ENCODE measurements around the gene COL10A1. TPM values are rescaled to one million over a fixed set of nuclear protein-coding genes. Genes with fewer than 3 reads are reported as not detected.

COL10A1 gene
- total and polyA plus RNA-seq, 2 experiments from 2014 or later, result 0.28 to 0.31 TPM

DNA sequence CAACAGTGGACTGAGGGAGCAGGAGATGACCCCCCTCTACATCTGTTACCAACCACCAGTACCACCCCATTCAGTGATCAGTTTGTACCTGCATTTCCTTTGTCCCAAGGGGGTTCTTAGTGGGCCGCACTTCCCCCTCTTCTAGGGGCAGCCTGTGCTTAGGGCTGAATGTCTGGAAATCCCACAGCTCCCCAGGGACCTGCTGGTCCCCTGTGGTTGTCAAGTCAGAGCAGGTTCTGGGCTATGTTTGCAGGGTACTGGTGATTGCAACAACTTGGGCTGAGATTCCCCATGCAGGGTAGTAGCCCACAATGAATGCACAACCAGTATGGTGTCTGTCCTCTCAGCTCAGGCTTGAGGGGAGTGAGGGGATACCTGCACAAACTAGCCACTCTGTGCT lies 39.7 kb upstream of the COL10A1 start:
- Mint-ChIP-seq H3K9me3 (0 out of 3 replicates have a peak, but pooled peaks cover 3% of the 10 kb centered on the region), H3K4me1 (no peaks in the 10 kb centered on the region), H3K36me3 (ENCODE audit: low read depth) (peaks cover 14% of the 10 kb centered on the region), H3K4me3 (no peak overlapping the region), H3K27me3 (ENCODE audit: insufficient read depth, low read depth, poor library complexity) (peaks cover 2% of the 10 kb centered on the region), H3K27ac (no peak overlapping the region; the same call in 1 of the 2 replicates)
- Histone ChIP-seq H2AFZ (no peak overlapping the region), H3K4me1 (ENCODE audit: insufficient read depth) (no peaks in the 10 kb centered on the region), H3K4me2 (no peak overlapping the region), H4K20me1 (replicated peaks; ENCODE audit: insufficient read depth) (no peaks in the 10 kb centered on the region), H3K79me2 (replicated peaks; ENCODE audit: insufficient read depth) (peaks cover 21% of the 10 kb centered on the region), H3F3A (replicated peaks; ENCODE audit: low read depth) (no peaks in the 10 kb centered on the region), H3K36me3 (ENCODE audit: insufficient read depth) (0 out of 2 replicates have a peak, but pooled peaks cover under 1% of the 10 kb centered on the region), H3K27ac (ENCODE audit: low read depth) (no peak overlapping the region), H3K4me3 (no peak overlapping the region), H3K27me3 (ENCODE audit: insufficient read depth) (no peaks in the 10 kb centered on the region), H3K9me2 (ENCODE audit: insufficient read depth) (no peaks in the 10 kb centered on the region; the same call in 1 of the 2 replicates)
- DNase-seq (ENCODE audit: low spot score) (no peak), ATAC-seq (no peak)
- TF ChIP-seq, protein P1, sequence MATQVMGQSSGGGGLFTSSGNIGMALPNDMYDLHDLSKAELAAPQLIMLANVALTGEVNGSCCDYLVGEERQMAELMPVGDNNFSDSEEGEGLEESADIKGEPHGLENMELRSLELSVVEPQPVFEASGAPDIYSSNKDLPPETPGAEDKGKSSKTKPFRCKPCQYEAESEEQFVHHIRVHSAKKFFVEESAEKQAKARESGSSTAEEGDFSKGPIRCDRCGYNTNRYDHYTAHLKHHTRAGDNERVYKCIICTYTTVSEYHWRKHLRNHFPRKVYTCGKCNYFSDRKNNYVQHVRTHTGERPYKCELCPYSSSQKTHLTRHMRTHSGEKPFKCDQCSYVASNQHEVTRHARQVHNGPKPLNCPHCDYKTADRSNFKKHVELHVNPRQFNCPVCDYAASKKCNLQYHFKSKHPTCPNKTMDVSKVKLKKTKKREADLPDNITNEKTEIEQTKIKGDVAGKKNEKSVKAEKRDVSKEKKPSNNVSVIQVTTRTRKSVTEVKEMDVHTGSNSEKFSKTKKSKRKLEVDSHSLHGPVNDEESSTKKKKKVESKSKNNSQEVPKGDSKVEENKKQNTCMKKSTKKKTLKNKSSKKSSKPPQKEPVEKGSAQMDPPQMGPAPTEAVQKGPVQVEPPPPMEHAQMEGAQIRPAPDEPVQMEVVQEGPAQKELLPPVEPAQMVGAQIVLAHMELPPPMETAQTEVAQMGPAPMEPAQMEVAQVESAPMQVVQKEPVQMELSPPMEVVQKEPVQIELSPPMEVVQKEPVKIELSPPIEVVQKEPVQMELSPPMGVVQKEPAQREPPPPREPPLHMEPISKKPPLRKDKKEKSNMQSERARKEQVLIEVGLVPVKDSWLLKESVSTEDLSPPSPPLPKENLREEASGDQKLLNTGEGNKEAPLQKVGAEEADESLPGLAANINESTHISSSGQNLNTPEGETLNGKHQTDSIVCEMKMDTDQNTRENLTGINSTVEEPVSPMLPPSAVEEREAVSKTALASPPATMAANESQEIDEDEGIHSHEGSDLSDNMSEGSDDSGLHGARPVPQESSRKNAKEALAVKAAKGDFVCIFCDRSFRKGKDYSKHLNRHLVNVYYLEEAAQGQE (IDR thresholded peaks at IDR 0.05; ENCODE audit: unreplicated experiment), result no peak
- no peak for TF ChIP-seq JUNB (IDR thresholded peaks at IDR 0.05; ENCODE audit: unreplicated experiment)
- TF ChIP-seq, protein P2, sequence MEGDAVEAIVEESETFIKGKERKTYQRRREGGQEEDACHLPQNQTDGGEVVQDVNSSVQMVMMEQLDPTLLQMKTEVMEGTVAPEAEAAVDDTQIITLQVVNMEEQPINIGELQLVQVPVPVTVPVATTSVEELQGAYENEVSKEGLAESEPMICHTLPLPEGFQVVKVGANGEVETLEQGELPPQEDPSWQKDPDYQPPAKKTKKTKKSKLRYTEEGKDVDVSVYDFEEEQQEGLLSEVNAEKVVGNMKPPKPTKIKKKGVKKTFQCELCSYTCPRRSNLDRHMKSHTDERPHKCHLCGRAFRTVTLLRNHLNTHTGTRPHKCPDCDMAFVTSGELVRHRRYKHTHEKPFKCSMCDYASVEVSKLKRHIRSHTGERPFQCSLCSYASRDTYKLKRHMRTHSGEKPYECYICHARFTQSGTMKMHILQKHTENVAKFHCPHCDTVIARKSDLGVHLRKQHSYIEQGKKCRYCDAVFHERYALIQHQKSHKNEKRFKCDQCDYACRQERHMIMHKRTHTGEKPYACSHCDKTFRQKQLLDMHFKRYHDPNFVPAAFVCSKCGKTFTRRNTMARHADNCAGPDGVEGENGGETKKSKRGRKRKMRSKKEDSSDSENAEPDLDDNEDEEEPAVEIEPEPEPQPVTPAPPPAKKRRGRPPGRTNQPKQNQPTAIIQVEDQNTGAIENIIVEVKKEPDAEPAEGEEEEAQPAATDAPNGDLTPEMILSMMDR (conservative IDR thresholded peaks at IDR 0.05; ENCODE audit: low read depth in 2 of 2), result no peak

DNA sequence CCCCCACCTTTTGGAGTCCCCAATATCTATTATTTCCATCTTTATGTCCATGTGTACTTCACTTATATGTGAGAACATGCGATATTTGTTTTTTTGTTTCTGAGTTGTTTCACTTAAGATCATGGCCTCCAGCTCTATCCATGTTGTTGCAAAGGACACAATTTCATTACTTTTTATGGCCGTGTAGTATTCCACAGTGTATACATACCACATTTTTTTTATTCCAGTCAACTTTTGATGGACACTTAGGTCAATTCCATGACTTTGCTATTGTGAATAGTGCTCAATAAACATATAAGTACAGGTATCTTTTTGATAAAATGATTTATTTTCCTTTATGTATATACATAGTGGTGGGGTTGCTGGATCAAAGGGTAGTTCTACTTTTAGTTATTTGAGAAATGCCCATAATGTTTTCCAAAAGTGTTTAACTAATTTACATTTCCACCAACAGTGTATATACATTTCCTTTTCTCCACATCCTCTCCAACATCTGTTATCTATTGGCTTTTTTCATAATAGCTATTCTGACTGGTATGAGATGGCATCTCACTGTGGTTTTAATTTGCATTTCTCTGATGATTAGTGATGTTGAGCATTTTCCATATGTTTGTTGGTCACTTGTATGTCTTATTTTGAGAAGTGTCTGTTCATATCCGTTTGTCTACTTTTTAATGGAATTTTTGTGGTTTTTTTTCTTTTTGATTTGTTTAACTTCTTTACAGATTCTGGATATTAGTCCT lies 34.0 kb upstream of the COL10A1 start:
- Histone ChIP-seq H3K27ac (ENCODE audit: low read depth) (no peak overlapping the region), H3F3A (replicated peaks; ENCODE audit: low read depth) (no peaks in the 10 kb centered on the region), H3K4me3 (no peak overlapping the region), H3K4me1 (ENCODE audit: insufficient read depth) (peaks cover 15% of the 10 kb centered on the region), H3K4me2 (no peak overlapping the region), H2AFZ (no peak overlapping the region), H3K9me2 (ENCODE audit: insufficient read depth) (no peaks in the 10 kb centered on the region), H3K79me2 (replicated peaks; ENCODE audit: insufficient read depth) (peaks cover 15% of the 10 kb centered on the region), H3K27me3 (ENCODE audit: insufficient read depth) (no peaks in the 10 kb centered on the region), H4K20me1 (replicated peaks; ENCODE audit: insufficient read depth) (no peaks in the 10 kb centered on the region), H3K36me3 (ENCODE audit: insufficient read depth) (0 out of 2 replicates have a peak, but pooled peaks cover 6% of the 10 kb centered on the region)
- no peak for ATAC-seq
- H3K9me3 Mint-ChIP-seq, result peaks cover 5% of the 10 kb centered on the region; the same call in 1 of the 3 replicates
- DNase-seq (ENCODE audit: low spot score), result no peak
- peaks cover 2% of the 10 kb centered on the region for H3K27me3 Mint-ChIP-seq (ENCODE audit: insufficient read depth, low read depth, poor library complexity)
- peaks cover 17% of the 10 kb centered on the region; the same call in 2 of the 3 replicates for H3K36me3 Mint-ChIP-seq (ENCODE audit: low read depth)
- H3K4me3 Mint-ChIP-seq, result no peak overlapping the region
- H3K4me1 Mint-ChIP-seq, result peaks cover 23% of the 10 kb centered on the region
- no peak overlapping the region for H3K27ac Mint-ChIP-seq
- no peak for TF ChIP-seq JUNB (IDR thresholded peaks at IDR 0.05; ENCODE audit: unreplicated experiment)
- TF ChIP-seq, protein P1 (IDR thresholded peaks at IDR 0.05; ENCODE audit: unreplicated experiment), result no peak
- TF ChIP-seq, protein P2 (conservative IDR thresholded peaks at IDR 0.05; ENCODE audit: low read depth in 2 of 2), result no peak
- TF ChIP-seq, protein P3, sequence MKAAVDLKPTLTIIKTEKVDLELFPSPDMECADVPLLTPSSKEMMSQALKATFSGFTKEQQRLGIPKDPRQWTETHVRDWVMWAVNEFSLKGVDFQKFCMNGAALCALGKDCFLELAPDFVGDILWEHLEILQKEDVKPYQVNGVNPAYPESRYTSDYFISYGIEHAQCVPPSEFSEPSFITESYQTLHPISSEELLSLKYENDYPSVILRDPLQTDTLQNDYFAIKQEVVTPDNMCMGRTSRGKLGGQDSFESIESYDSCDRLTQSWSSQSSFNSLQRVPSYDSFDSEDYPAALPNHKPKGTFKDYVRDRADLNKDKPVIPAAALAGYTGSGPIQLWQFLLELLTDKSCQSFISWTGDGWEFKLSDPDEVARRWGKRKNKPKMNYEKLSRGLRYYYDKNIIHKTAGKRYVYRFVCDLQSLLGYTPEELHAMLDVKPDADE (IDR thresholded peaks at IDR 0.05), result no peak
- TF ChIP-seq EZH2phosphoT487 (IDR thresholded peaks at IDR 0.05; ENCODE audit: unreplicated experiment), result no peak

Measured in GM23338 (cell line).